Calu3 (cell line): ENCODE data around the gene SCAPER. TPM values are rescaled to one million over a fixed set of nuclear protein-coding genes. Genes with fewer than 3 reads are reported as not detected.

ENCODE experiments used
- BruUV-seq: library from RNA; stranded (reverse); fragments of 400-500 nt; replicated peaks from 2 replicates; lab custom pipeline; 2021; lab: Mats Ljungman, UMichigan
- CTCF ChIA-PET: fragments of 300-600 bp; sonication (Branson Sonifier 250); formaldehyde crosslinking; loops from one replicate; lab custom pipeline; 2022; ENCODE audit warnings: antibody characterized with exemption; lab: Charles Lee
- DNase-seq: peaks from one replicate; pipeline ENCODE4 v3.0.0; 2022
- H3K27ac Mint-ChIP-seq: one replicate; pipeline ENCODE4 v1.8.0; 2022; ENCODE audit warnings: mixed read lengths; ENCODE audit not compliant: unreplicated experiment
- H3K27me3 Mint-ChIP-seq: one replicate; pipeline ENCODE4 v1.8.0; 2022; ENCODE audit warnings: mixed read lengths; ENCODE audit not compliant: unreplicated experiment
- H3K36me3 Mint-ChIP-seq: one replicate; pipeline ENCODE4 v1.8.0; 2022; ENCODE audit warnings: mild to moderate bottlenecking, moderate library complexity, mixed read lengths; ENCODE audit not compliant: insufficient read depth, unreplicated experiment
- H3K4me1 Mint-ChIP-seq: one replicate; pipeline ENCODE4 v1.8.0; 2022; ENCODE audit warnings: mild to moderate bottlenecking, low read depth, mixed read lengths; ENCODE audit not compliant: unreplicated experiment
- H3K4me3 Mint-ChIP-seq: one replicate; pipeline ENCODE4 v1.8.0; 2022; ENCODE audit warnings: mild to moderate bottlenecking, low read depth, moderate library complexity, mixed read lengths; ENCODE audit not compliant: unreplicated experiment
- H3K9me3 Mint-ChIP-seq: one replicate; pipeline ENCODE4 v1.8.0; 2022; ENCODE audit warnings: low read depth, mixed read lengths; ENCODE audit not compliant: unreplicated experiment
- intact Hi-C: fragments of 100-400 bp; cut with micrococcal nuclease; formaldehyde crosslinking; loops from one replicate; pipeline ENCODE4 v1.10.0; 2022; ENCODE audit not compliant: unreplicated experiment
- total RNA-seq: library from RNA; stranded (reverse); gene quantifications from 2 replicates; pipeline ENCODE4 v1.2.3, GENCODE V29; 2022
- TF ChIP-seq, protein P1 (sequence below): fragments of 200-600 bp; IDR thresholded peaks from one replicate; pipeline ENCODE4 v1.8.0; 2022; ENCODE audit warnings: antibody characterized with exemption; ENCODE audit not compliant: unreplicated experiment

The SCAPER gene
- total RNA-seq, 1 experiment from 2014 or later = 34.8 TPM

DNA sequence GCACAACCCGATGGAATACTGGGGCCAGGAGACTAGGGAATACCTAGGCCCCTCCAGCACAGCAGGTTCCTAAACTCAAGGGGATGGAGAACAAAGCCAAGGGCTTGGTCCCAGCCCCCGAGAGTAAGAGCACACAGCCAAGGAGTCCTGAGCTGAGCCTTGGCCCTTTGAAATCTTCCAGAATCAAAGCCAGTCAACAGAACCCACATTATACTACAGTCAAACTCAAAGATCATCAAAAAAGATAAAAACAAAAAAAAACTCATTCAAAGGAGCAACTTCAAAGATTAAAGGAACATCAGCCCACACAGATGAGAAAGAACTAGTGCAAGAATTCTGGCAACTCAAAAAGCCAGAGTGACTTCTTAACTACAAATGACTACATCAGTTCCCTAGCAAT is 351.6 kb downstream of the SCAPER start:
- intact Hi-C loops = no loop called here
- TF ChIP-seq, protein P1, sequence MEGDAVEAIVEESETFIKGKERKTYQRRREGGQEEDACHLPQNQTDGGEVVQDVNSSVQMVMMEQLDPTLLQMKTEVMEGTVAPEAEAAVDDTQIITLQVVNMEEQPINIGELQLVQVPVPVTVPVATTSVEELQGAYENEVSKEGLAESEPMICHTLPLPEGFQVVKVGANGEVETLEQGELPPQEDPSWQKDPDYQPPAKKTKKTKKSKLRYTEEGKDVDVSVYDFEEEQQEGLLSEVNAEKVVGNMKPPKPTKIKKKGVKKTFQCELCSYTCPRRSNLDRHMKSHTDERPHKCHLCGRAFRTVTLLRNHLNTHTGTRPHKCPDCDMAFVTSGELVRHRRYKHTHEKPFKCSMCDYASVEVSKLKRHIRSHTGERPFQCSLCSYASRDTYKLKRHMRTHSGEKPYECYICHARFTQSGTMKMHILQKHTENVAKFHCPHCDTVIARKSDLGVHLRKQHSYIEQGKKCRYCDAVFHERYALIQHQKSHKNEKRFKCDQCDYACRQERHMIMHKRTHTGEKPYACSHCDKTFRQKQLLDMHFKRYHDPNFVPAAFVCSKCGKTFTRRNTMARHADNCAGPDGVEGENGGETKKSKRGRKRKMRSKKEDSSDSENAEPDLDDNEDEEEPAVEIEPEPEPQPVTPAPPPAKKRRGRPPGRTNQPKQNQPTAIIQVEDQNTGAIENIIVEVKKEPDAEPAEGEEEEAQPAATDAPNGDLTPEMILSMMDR = no peak
- Mint-ChIP-seq H3K4me3 (no peak overlapping the region), H3K27me3 (no peaks in the 10 kb centered on the region), H3K36me3 (no peaks in the 10 kb centered on the region), H3K4me1 (no peaks in the 10 kb centered on the region), H3K9me3 (no peaks in the 10 kb centered on the region), H3K27ac (no peak overlapping the region)
- DNase-seq = no peak
- BruUV-seq = no TSS peak
- CTCF ChIA-PET = no interaction called here

DNA sequence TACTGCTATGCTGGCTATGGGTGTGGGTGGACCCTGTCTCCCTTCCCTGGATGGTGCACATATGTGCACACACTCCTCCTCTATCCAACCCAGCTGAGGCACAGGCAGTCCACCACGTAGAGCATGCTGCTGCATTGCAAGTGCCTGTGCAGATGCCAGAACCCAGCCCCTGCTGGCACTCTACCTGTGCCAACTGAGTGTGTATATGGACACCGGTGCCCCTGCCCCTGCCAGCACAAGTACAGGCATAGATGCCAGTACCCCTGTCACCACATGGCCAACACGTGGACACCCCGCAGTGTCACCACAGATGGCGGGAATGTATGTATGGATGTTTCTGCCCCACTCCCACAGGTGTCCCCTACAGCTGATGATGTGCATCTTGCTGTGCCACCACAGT is 352.0 kb downstream of the SCAPER start:
- TF ChIP-seq, protein P1 = no peak
- no peaks in the 10 kb centered on the region for H3K9me3 Mint-ChIP-seq
- no peaks in the 10 kb centered on the region for H3K27me3 Mint-ChIP-seq
- no TSS peak for BruUV-seq
- H3K4me1 Mint-ChIP-seq = no peaks in the 10 kb centered on the region
- H3K4me3 Mint-ChIP-seq = no peak overlapping the region
- no peak overlapping the region for H3K27ac Mint-ChIP-seq
- no peaks in the 10 kb centered on the region for H3K36me3 Mint-ChIP-seq
- intact Hi-C loops = no loop called here
- CTCF ChIA-PET = no interaction called here
- DNase-seq = no peak

DNA sequence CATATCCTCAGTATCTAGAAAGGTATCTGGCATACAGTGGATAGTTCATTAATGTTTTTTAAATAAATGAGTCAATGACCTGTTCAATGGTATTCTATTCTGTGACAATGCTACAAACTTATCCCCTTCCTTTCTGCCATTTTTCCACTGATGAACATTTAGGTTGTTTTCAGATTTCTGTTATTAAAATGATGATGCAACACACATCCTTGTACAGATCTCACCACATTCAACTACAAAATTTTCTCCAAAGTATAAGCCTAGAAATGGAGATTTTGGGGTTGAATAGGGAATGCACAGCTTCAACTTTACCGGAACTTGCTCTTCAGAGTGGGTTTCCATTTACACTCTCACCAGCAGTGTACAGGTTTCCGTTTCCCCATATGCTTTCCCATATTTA is 358.3 kb downstream of the SCAPER start:
- Mint-ChIP-seq H3K27me3 (no peaks in the 10 kb centered on the region), H3K4me1 (no peaks in the 10 kb centered on the region), H3K36me3 (no peaks in the 10 kb centered on the region), H3K27ac (no peak overlapping the region), H3K4me3 (no peak overlapping the region), H3K9me3 (no peaks in the 10 kb centered on the region)
- TF ChIP-seq, protein P1 = no peak
- intact Hi-C loops = no loop called here
- CTCF ChIA-PET = no interaction called here
- DNase-seq = no peak
- BruUV-seq = no TSS peak

DNA sequence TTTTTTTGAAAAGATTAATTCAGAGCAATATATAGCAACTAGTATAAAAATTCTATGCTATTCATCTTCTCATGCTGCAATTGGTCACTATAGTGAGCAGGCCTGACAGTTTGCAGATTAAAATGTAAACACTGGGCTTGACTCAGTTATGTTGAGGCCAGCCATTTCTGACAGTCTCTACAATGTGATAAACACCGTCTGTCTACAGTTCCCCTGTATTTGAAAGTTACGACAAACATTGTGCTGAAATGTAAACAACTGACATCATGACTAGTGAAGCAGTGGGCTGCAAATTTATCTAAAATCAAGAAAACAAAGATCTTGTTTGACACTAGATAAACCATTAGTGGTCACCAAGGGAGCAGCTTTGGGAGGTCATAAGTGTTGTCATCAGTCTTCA is 371.1 kb downstream of the SCAPER start:
- CTCF ChIA-PET = no interaction called here
- no peaks in the 10 kb centered on the region for H3K9me3 Mint-ChIP-seq
- no TSS peak for BruUV-seq

More for the DNA sequence above, 371.1 kb downstream of the SCAPER start:
- intact Hi-C loops = no loop called here
- Mint-ChIP-seq H3K4me3 (no peak overlapping the region), H3K27me3 (no peaks in the 10 kb centered on the region), H3K36me3 (no peaks in the 10 kb centered on the region), H3K4me1 (peaks cover 9% of the 10 kb centered on the region), H3K27ac (no peak overlapping the region)
- DNase-seq = no peak
- TF ChIP-seq, protein P1 = no peak
